HEK293 (cell line): ENCODE measurements around the gene PCYT1A.

Experiments
- CTCF ChIA-PET: fragments of 350-600 bp; formaldehyde crosslinking; extraction: SDS; loops from one replicate; lab custom pipeline; 2021; ENCODE audit warnings: antibody characterized with exemption; lab: Yijun Ruan, JAX
- POLR2A ChIA-PET: fragments of 300-600 bp; formaldehyde crosslinking; extraction: SDS; loops from one replicate; lab custom pipeline; 2020; ENCODE audit warnings: antibody characterized with exemption, inconsistent platforms; lab: Yijun Ruan, JAX
- H3K27ac ChIP-seq: fragments of 200-500 bp; sonication (Bioruptor generic); 2 replicates; pipeline ENCODE4 v1.5.1; 2014; ENCODE audit warnings: low read depth, low read length, control low read depth, inconsistent platforms; ENCODE audit errors: extremely low read depth
- H3K36me3 ChIP-seq, 2 experiments: fragments of 200-500 bp in 1 of 2; sonication (Bioruptor generic) in 1 of 2; 1 replicate in 1 of 2; 2 replicates in 1 of 2; pipeline ENCODE4 v1.5.1; 2014 to 2017; ENCODE audit warnings: inconsistent platforms in 2 of 2, low read length in 2 of 2; ENCODE audit not compliant: control insufficient read depth in 2 of 2, insufficient read depth in 1 of 2
- H3K4me1 ChIP-seq: fragments of 200-500 bp; sonication (Bioruptor generic); 2 replicates; pipeline ENCODE4 v1.5.1; 2014; ENCODE audit warnings: mild to moderate bottlenecking, low read length, inconsistent platforms; ENCODE audit not compliant: control insufficient read depth, insufficient read depth
- H3K4me3 ChIP-seq: 2 replicates; pipeline ENCODE4 v1.5.1; 2011; ENCODE audit warnings: low read depth, mild to moderate bottlenecking, control low read depth, low read length, moderate library complexity
- H3K9me3 ChIP-seq: fragments of 200-500 bp; sonication (Bioruptor generic); 2 replicates; pipeline ENCODE4 v1.5.1; 2014; ENCODE audit warnings: low read depth, low read length, inconsistent platforms; ENCODE audit not compliant: control insufficient read depth, insufficient read depth
- GLI2 ChIP-seq: fragments of 450-650 bp; formaldehyde crosslinking; IDR thresholded peaks from 2 replicates; pipeline ENCODE4; 2017; ENCODE audit warnings: missing biosample characterization, missing genetic modification characterization, low read depth, borderline replicate concordance
- KLF8 ChIP-seq: fragments of 450-650 bp; formaldehyde crosslinking; IDR thresholded peaks from 2 replicates; pipeline ENCODE4 v1.5.1; 2016; ENCODE audit warnings: missing biosample characterization, missing genetic modification characterization
- PATZ1 ChIP-seq: fragments of 450-650 bp; formaldehyde crosslinking; IDR thresholded peaks from 2 replicates; pipeline ENCODE4 v1.5.1; 2016; ENCODE audit warnings: missing biosample characterization, missing genetic modification characterization
- REST ChIP-seq: fragments of 450-650 bp; formaldehyde crosslinking; IDR thresholded peaks from 2 replicates; pipeline ENCODE4 v1.5.1; 2016; ENCODE audit warnings: missing biosample characterization, missing genetic modification characterization
- SP2 ChIP-seq: fragments of 450-650 bp; formaldehyde crosslinking; IDR thresholded peaks from 2 replicates; pipeline ENCODE4 v1.5.1; 2016; ENCODE audit warnings: missing biosample characterization, missing genetic modification characterization
- ZFP69B ChIP-seq: fragments of 450-650 bp; formaldehyde crosslinking; IDR thresholded peaks from 2 replicates; pipeline ENCODE4 v1.5.1; 2016; ENCODE audit warnings: missing biosample characterization, missing genetic modification characterization
- ZNF18 ChIP-seq: fragments of 450-650 bp; formaldehyde crosslinking; IDR thresholded peaks from 2 replicates; pipeline ENCODE4 v1.5.1; 2016; ENCODE audit warnings: missing biosample characterization, missing genetic modification characterization
- ZNF280D ChIP-seq: fragments of 450-650 bp; formaldehyde crosslinking; IDR thresholded peaks from 2 replicates; pipeline ENCODE4 v1.5.1; 2016; ENCODE audit warnings: missing biosample characterization, missing genetic modification characterization
- ZNF394 ChIP-seq: fragments of 450-650 bp; formaldehyde crosslinking; IDR thresholded peaks from 2 replicates; pipeline ENCODE4 v1.5.1; 2016; ENCODE audit warnings: missing biosample characterization, missing genetic modification characterization, mild to moderate bottlenecking, moderate library complexity, borderline replicate concordance
- ZNF426 ChIP-seq: fragments of 450-650 bp; formaldehyde crosslinking; IDR thresholded peaks from 2 replicates; pipeline ENCODE4 v1.5.1; 2017; ENCODE audit warnings: missing biosample characterization, missing genetic modification characterization, mild to moderate bottlenecking, inconsistent platforms, moderate library complexity
- ZNF544 ChIP-seq: fragments of 450-650 bp; formaldehyde crosslinking; IDR thresholded peaks from 2 replicates; pipeline ENCODE4 v1.5.0; 2017; ENCODE audit warnings: missing biosample characterization, missing genetic modification characterization
- ZNF600 ChIP-seq: fragments of 450-650 bp; formaldehyde crosslinking; IDR thresholded peaks from 2 replicates; pipeline ENCODE4 v1.5.1; 2016; ENCODE audit warnings: missing biosample characterization, missing genetic modification characterization
- ZNF654 ChIP-seq: fragments of 450-650 bp; formaldehyde crosslinking; IDR thresholded peaks from 2 replicates; pipeline ENCODE4 v1.5.1; 2016; ENCODE audit warnings: low read depth, missing biosample characterization, missing genetic modification characterization
- ZNF670 ChIP-seq: fragments of 450-650 bp; formaldehyde crosslinking; IDR thresholded peaks from 2 replicates; pipeline ENCODE4 v1.5.1; 2016; ENCODE audit warnings: missing biosample characterization, missing genetic modification characterization, low read depth
- ZNF747 ChIP-seq: fragments of 450-650 bp; formaldehyde crosslinking; IDR thresholded peaks from 2 replicates; pipeline ENCODE4 v1.5.1; 2016; ENCODE audit warnings: missing biosample characterization, missing genetic modification characterization

PCYT1A gene

GRCh38 chr3:196203846-196204245 is 83.7 kb downstream of the PCYT1A start:
- POLR2A ChIA-PET, result no interaction called here
- TF ChIP-seq ZNF18 (tag by site-specific recombination) (no peak), ZFP69B (no peak), ZNF280D (tag by site-specific recombination) (no peak)
- TF ChIP-seq, all 188 proteins: peak for 0
- Histone ChIP-seq H3K9me3 (no peaks in the 10 kb centered on the region), H3K27ac (no peak overlapping the region), H3K4me1 (no peaks in the 10 kb centered on the region), H3K4me3 (no peak overlapping the region), H3K36me3 (no peaks in the 10 kb centered on the region)
- CTCF ChIA-PET, result interaction anchor here (0.7 kb wide), 1 partner anchor 689 kb away, joined by 5 read pairs; no protein-coding TSS in a partner anchor

GRCh38 chr3:196202516-196202970 is 85.0 kb downstream of the PCYT1A start:
- TF ChIP-seq KLF8 (tag by site-specific recombination) (no peak), SP2 (tag by site-specific recombination) (no peak), ZNF747 (tag by site-specific recombination) (no peak), ZNF544 (tag by site-specific recombination) (no peak), ZNF670 (tag by site-specific recombination) (no peak), ZNF426 (tag by site-specific recombination) (no peak)
- TF ChIP-seq, all 188 proteins: peak for 0

GRCh38 chr3:196198771-196199753 is 88.5 kb downstream of the PCYT1A start:
- POLR2A ChIA-PET, result no interaction called here
- CTCF ChIA-PET, result interaction anchor here (0.6 to 1.1 kb wide), 3 partner anchors 123 to 299 kb away, joined by 3 to 8 read pairs (median 4); no protein-coding TSS in a partner anchor

More at GRCh38 chr3:196202516-196202970, 85.0 kb downstream of the PCYT1A start:
- Histone ChIP-seq H3K9me3 (no peaks in the 10 kb centered on the region), H3K27ac (no peak overlapping the region), H3K4me1 (no peaks in the 10 kb centered on the region), H3K4me3 (no peak overlapping the region), H3K36me3 (no peaks in the 10 kb centered on the region)
- POLR2A ChIA-PET, result no interaction called here
- CTCF ChIA-PET, result no interaction called here

More at GRCh38 chr3:196198771-196199753, 88.5 kb downstream of the PCYT1A start:
- Histone ChIP-seq H3K9me3 (no peaks in the 10 kb centered on the region), H3K4me3 (no peak overlapping the region), H3K4me1 (no peaks in the 10 kb centered on the region), H3K27ac (no peak overlapping the region), H3K36me3 (no peaks in the 10 kb centered on the region)
- no peak for TF ChIP-seq PATZ1
- 0 out of 2 replicates have a peak, but pooled peaks have one; percentile 13 for TF ChIP-seq ZNF600 (tag by site-specific recombination)
- no peak for TF ChIP-seq ZNF394 (tag by site-specific recombination)
- no peak for TF ChIP-seq GLI2
- TF ChIP-seq REST (tag by site-specific recombination), result peak; percentile 64; the same call in 1 of the 2 replicates
- peak; percentile 20; the same call in 1 of the 2 replicates for TF ChIP-seq ZNF654
